IgD-negative memory B cell (primary cell): ENCODE data around the gene FAM216B. TPM values are rescaled to one million over a fixed set of nuclear protein-coding genes. Genes with fewer than 3 reads are reported as not detected.

Source experiments
- H3K27ac Mint-ChIP-seq, 3 donors: one replicate each; pipeline ENCODE4 v1.8.0; 2020 to 2022; ENCODE audit warnings: mild to moderate bottlenecking in 3 of 3, mixed read lengths in 3 of 3, moderate library complexity in 1 of 3
- H3K27me3 Mint-ChIP-seq: one replicate; pipeline ENCODE4 v1.8.0; 2021; ENCODE audit warnings: mixed read lengths
- H3K36me3 Mint-ChIP-seq: one replicate; pipeline ENCODE4 v1.8.0; 2020; ENCODE audit warnings: mild to moderate bottlenecking, mixed read lengths
- H3K4me1 Mint-ChIP-seq, 3 donors: one replicate each; pipeline ENCODE4 v1.8.0; 2020 to 2022; ENCODE audit warnings: mixed read lengths in 3 of 3, mild to moderate bottlenecking in 1 of 3
- H3K4me3 Mint-ChIP-seq, 4 donors: one replicate each; pipeline ENCODE4 v1.8.0; 2020 to 2022; ENCODE audit warnings: mild to moderate bottlenecking in 4 of 4, mixed read lengths in 4 of 4, moderate library complexity in 3 of 4
- H3K9me3 Mint-ChIP-seq, 3 donors: one replicate each; pipeline ENCODE4 v1.8.0; 2020 to 2021; ENCODE audit warnings: mixed read lengths in 3 of 3, mild to moderate bottlenecking in 1 of 3
- polyA plus RNA-seq: library from polyadenylated mRNA; unstranded; fragments of 300-500 nt; fragmentation: Illumina TruSeq; gene quantifications from one replicate; pipeline ENCODE4 v1.2.3, GENCODE V29; 2021

The FAM216B gene
- polyA plus RNA-seq, 1 donor from 2014 or later = not detected

- no peak overlapping the region for H3K27ac Mint-ChIP-seq
- no peaks in the 10 kb centered on the region for H3K4me1 Mint-ChIP-seq
- no peaks in the 10 kb centered on the region for H3K36me3 Mint-ChIP-seq
- peaks cover 0 to 2% (median 0%) of the 10 kb centered on the region in 3 donors for H3K9me3 Mint-ChIP-seq
- H3K27me3 Mint-ChIP-seq = peaks cover 10% of the 10 kb centered on the region
- H3K4me3 Mint-ChIP-seq = no peak overlapping the region
Observed at GRCh38 chr13:42836930-42837690, 55.7 kb downstream of the FAM216B start.

Other genes with a start within 250 kb of the FAM216B start
- not detected for gene TNFSF11, start 207.4 kb upstream of the FAM216B start, polyA plus RNA-seq
- 30.1 TPM for gene EPSTI1, start 210.7 kb downstream of the FAM216B start, polyA plus RNA-seq
- gene DNAJC15, start 242.0 kb downstream of the FAM216B start, polyA plus RNA-seq = 36.7 TPM